Measurements from ENCODE around the gene ARPC5L.

ARPC5L gene

GRCh38 chr9:124849801-124850200 lies 12.1 kb upstream of the ARPC5L start:
- Histone ChIP-seq H3F3A (ENCODE audit: low read depth) (no peaks in the 10 kb centered on the region), H3K79me2 (ENCODE audit: insufficient read depth, low read length) (no peaks in the 10 kb centered on the region), H3K27me3 (ENCODE audit: insufficient read depth, low read length, poor library complexity, severe bottlenecking) (no peaks in the 10 kb centered on the region), H2AFZ (ENCODE audit: low read length) (no peak overlapping the region), H3K9me3 (ENCODE audit: insufficient read depth, low read depth, low read length) (no peaks in the 10 kb centered on the region), H3K4me3 (ENCODE audit: low read length, poor library complexity, severe bottlenecking) (no peak overlapping the region), H4K20me1 (ENCODE audit: insufficient read depth, low read length, poor library complexity, severe bottlenecking) (no peaks in the 10 kb centered on the region), H3K9ac (ENCODE audit: low read depth, low read length, poor library complexity, severe bottlenecking) (no peak overlapping the region), H3K36me3 (ENCODE audit: insufficient read depth, low read length) (no peaks in the 10 kb centered on the region), H3K4me2 (ENCODE audit: low read depth, low read length, poor library complexity, severe bottlenecking) (no peak overlapping the region), H3K9me2 (replicated peaks; ENCODE audit: low read depth, low read length) (no peaks in the 10 kb centered on the region), H3K4me1 (ENCODE audit: insufficient read depth, low read length, poor library complexity, severe bottlenecking) (no peaks in the 10 kb centered on the region)
- no peak for TF ChIP-seq EZH2phosphoT487 (IDR thresholded peaks at IDR 0.05; ENCODE audit: borderline replicate concordance)
- TF ChIP-seq, protein P1, sequence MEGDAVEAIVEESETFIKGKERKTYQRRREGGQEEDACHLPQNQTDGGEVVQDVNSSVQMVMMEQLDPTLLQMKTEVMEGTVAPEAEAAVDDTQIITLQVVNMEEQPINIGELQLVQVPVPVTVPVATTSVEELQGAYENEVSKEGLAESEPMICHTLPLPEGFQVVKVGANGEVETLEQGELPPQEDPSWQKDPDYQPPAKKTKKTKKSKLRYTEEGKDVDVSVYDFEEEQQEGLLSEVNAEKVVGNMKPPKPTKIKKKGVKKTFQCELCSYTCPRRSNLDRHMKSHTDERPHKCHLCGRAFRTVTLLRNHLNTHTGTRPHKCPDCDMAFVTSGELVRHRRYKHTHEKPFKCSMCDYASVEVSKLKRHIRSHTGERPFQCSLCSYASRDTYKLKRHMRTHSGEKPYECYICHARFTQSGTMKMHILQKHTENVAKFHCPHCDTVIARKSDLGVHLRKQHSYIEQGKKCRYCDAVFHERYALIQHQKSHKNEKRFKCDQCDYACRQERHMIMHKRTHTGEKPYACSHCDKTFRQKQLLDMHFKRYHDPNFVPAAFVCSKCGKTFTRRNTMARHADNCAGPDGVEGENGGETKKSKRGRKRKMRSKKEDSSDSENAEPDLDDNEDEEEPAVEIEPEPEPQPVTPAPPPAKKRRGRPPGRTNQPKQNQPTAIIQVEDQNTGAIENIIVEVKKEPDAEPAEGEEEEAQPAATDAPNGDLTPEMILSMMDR (conservative IDR thresholded peaks at IDR 0.05; ENCODE audit: low read length), result no peak

DNA sequence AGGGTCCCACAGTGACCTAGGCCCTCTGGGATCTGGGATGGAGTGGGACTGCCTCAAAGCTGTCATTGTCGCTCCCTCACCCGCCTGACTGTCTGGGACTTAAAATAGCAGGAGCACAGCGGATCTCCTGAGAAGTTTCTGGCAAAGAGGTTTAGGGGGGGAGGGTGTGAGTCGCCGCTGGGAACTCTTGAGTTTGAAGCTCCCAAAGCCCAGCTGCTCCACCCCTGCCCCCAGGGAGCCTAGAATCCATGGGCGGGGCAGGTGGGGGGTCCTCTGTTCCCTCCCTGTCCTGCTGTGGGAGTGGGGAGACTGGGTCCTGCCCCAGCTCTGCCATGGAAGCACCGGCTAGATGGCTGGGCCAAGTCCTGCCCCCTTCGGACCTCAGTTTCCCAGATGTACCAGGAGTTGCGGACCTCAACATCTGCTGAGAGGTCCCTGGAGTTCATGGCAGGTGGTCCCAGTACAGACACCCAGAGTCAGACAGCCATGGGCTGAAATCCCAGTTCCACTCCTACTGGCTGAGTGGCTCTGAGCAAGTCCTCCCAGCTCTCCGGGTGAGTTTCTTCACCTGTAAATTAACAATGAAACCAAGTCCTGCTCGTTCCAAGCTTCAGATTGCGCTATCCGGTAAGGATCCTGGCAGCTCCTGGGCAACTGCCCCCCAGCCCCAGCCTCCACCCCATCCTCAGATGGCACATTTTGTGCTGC lies 9.7 kb upstream of the ARPC5L start:
- Histone ChIP-seq H3K9ac (ENCODE audit: low read depth, low read length, poor library complexity, severe bottlenecking) (no peak overlapping the region), H3K9me2 (replicated peaks; ENCODE audit: low read depth, low read length) (no peaks in the 10 kb centered on the region), H2AFZ (ENCODE audit: low read length) (peak overlapping the region; percentile 90; the same call in 1 of the 2 replicates), H4K20me1 (ENCODE audit: insufficient read depth, low read length, poor library complexity, severe bottlenecking) (peaks cover 9% of the 10 kb centered on the region), H3F3A (ENCODE audit: low read depth) (peaks cover 6% of the 10 kb centered on the region; the same call in 1 of the 2 replicates), H3K9me3 (ENCODE audit: insufficient read depth, low read depth, low read length) (no peaks in the 10 kb centered on the region), H3K79me2 (ENCODE audit: insufficient read depth, low read length) (peaks cover 11% of the 10 kb centered on the region; the same call in 1 of the 2 replicates), H3K4me2 (ENCODE audit: low read depth, low read length, poor library complexity, severe bottlenecking) (peak overlapping the region; percentile 82), H3K4me3 (ENCODE audit: low read length, poor library complexity, severe bottlenecking) (peak overlapping the region; percentile 69), H3K4me1 (ENCODE audit: insufficient read depth, low read length, poor library complexity, severe bottlenecking) (no peaks in the 10 kb centered on the region), H3K27me3 (ENCODE audit: insufficient read depth, low read length, poor library complexity, severe bottlenecking) (no peaks in the 10 kb centered on the region), H3K36me3 (ENCODE audit: insufficient read depth, low read length) (peaks cover 16% of the 10 kb centered on the region; the same call in 1 of the 2 replicates)
- TF ChIP-seq, protein P1 (conservative IDR thresholded peaks at IDR 0.05; ENCODE audit: low read length), result no peak
- TF ChIP-seq EZH2phosphoT487 (IDR thresholded peaks at IDR 0.05; ENCODE audit: borderline replicate concordance), result no peak

DNA sequence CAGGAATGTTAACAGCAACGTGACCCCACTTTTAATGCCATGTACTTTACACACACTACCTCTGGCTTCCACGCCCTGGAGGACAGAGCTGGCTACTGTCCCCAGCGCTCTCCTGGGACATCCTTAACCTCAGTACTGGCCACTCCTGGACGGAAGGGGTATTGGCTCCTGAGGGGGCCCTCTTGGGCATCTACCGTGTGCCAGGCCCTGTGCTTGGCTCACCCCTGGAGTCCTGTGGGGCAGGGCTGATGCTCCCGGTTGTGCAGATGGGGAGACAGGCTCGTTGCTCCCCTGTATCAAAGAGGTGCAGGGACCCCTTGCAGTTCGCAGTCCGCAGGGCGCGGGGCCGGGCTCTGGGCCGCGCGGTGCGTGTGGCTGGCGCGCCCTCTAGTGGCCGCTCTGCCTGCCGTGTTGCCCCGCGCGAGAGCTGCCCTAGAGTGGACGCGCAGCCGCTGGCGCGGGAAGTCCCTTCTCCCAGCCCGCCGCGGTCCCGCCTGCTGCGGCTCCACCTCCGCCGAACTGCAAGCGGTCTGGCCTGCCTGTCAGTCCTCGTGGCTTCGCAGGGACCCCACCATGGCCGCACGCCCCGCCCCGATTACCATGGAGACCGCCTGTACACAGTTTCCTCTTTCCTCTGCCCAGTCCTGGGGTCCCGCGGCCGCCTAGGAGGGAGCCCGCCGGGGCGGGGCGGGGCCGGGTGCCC lies 8.9 kb upstream of the ARPC5L start, which contains the start of gene WDR38:
TSS of gene WDR38 (plus strand) at position 632 of the 703 bp plus-strand sequence. CDS start 72 bp downstream, outside the sequence.
- Histone ChIP-seq H3K9me2 (replicated peaks; ENCODE audit: low read depth, low read length) (no peaks in the 10 kb centered on the region), H3K4me3 (ENCODE audit: low read length, poor library complexity, severe bottlenecking) (peak within 1 kb of the TSS; percentile 69), H3K4me1 (ENCODE audit: insufficient read depth, low read length, poor library complexity, severe bottlenecking) (no peaks in the 10 kb centered on the region), H3K4me2 (ENCODE audit: low read depth, low read length, poor library complexity, severe bottlenecking) (peak within 1 kb of the TSS; percentile 82), H3K9me3 (ENCODE audit: insufficient read depth, low read depth, low read length) (no peaks in the 10 kb centered on the region), H3K9ac (ENCODE audit: low read depth, low read length, poor library complexity, severe bottlenecking) (no peak within 1 kb of the TSS), H3K79me2 (ENCODE audit: insufficient read depth, low read length) (peaks cover 18% of the 10 kb centered on the region), H3F3A (ENCODE audit: low read depth) (peaks cover 6% of the 10 kb centered on the region; the same call in 1 of the 2 replicates), H3K36me3 (ENCODE audit: insufficient read depth, low read length) (peaks cover 23% of the 10 kb centered on the region; the same call in 1 of the 2 replicates), H2AFZ (ENCODE audit: low read length) (peak within 1 kb of the TSS; percentile 90), H4K20me1 (ENCODE audit: insufficient read depth, low read length, poor library complexity, severe bottlenecking) (peaks cover 16% of the 10 kb centered on the region), H3K27me3 (ENCODE audit: insufficient read depth, low read length, poor library complexity, severe bottlenecking) (no peaks in the 10 kb centered on the region)
- TF ChIP-seq, protein P1 (conservative IDR thresholded peaks at IDR 0.05; ENCODE audit: low read length), result peak; percentile 92
- no peak for TF ChIP-seq EZH2phosphoT487 (IDR thresholded peaks at IDR 0.05; ENCODE audit: borderline replicate concordance)

Measured in Loucy (cell line).